ENCODE data around the gene HADHA.
"Not testable (repeated sequence)": the region's sequence is repeated elsewhere in the genome, so short reads cannot be mapped to it uniquely, and the experiment has no call there.

HADHA gene

DNA sequence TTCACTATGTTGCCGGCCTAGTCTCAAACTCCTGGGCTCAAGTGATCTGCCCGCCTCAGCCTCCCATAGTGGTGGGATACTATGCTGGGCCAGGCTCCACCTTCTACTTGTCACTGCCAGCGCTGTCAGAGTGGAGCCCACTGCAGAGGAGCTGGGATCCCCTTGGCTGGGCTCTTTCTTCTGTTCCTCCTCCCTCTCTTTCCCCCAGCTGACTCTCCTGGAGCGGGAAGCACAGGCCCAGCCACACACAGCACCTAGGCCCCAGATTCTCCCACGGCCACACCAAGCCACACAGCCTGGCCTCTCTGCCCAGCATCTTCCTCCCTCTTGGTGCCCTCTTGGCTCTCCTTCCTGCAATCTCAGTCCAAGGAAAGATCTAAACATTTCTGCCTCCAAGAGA, 75.2 kb downstream of the HADHA start:
- no peak overlapping the region for H3K27ac ChIP-seq
- TF ChIP-seq, protein P1, sequence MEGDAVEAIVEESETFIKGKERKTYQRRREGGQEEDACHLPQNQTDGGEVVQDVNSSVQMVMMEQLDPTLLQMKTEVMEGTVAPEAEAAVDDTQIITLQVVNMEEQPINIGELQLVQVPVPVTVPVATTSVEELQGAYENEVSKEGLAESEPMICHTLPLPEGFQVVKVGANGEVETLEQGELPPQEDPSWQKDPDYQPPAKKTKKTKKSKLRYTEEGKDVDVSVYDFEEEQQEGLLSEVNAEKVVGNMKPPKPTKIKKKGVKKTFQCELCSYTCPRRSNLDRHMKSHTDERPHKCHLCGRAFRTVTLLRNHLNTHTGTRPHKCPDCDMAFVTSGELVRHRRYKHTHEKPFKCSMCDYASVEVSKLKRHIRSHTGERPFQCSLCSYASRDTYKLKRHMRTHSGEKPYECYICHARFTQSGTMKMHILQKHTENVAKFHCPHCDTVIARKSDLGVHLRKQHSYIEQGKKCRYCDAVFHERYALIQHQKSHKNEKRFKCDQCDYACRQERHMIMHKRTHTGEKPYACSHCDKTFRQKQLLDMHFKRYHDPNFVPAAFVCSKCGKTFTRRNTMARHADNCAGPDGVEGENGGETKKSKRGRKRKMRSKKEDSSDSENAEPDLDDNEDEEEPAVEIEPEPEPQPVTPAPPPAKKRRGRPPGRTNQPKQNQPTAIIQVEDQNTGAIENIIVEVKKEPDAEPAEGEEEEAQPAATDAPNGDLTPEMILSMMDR (IDR thresholded peaks at IDR 0.05), result no peak
- no peak for TF ChIP-seq ZFX (IDR thresholded peaks at IDR 0.05; ENCODE audit: borderline replicate concordance)

DNA sequence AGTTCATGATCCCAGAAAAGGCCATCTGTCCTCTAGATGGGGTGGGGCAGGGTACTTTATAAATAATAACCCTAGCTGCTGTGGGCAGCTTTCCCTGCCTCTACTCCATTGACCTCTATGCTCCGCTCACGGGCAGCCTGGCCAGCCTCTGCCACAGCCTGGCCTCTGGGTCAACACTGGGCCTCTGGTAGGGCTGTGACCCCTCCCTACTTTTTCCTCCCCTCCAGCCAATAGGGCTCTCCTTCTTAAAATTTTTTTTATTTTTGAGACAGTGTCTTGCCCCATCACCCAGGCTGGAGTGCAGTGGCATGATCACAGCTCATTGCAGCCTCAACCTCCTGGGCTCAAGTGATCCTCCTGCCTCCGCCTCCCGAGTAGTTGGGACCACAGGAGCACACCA, 75.6 kb downstream of the HADHA start:
- no peak overlapping the region for H3K27ac ChIP-seq
- no peak for TF ChIP-seq ZFX (IDR thresholded peaks at IDR 0.05; ENCODE audit: borderline replicate concordance)
- TF ChIP-seq, protein P1 (IDR thresholded peaks at IDR 0.05), result no peak

DNA sequence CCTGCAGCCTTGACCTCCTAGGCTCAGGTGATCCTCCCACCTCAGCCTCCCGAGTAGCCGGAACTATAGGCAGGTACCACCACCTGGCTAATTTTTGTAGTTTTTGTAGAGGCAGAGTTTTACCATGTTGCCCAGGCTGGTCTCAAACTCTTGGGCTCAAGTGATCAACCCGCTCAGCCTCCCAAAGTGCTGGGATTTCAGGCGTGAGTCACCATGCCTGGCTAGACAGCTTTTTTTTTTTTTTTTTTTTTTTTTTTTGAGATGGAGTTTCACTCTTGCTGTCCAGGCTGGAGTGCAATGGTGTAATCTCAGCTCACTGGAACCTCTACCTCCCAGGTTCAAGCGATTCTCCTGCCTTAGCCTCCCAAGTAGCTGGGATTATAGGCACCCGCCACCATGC, 77.9 kb downstream of the HADHA start:
- H3K27ac ChIP-seq, result not testable (repeated sequence)

DNA sequence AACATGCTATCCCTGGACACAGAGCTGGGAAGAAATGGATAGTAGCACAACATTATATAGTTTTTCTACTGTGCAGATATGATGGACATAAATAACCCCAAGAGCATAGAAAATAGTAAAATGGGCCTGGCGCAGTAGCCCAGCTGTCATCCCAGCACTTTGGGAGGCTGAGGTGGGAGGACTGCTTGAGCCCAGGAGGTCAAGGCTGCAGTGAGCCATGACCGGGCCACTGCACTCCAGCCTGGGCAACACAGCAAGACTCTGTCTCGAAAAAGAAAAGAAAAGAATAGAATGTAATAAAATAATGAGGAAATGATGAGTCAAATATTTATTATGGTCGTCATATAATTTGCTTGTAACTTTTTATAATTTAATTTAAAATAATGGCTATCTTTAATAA, 79.0 kb downstream of the HADHA start:
- H3K27ac ChIP-seq, result no peak overlapping the region
- TF ChIP-seq, protein P1 (IDR thresholded peaks at IDR 0.05), result no peak
- TF ChIP-seq ZFX (IDR thresholded peaks at IDR 0.05; ENCODE audit: borderline replicate concordance), result no peak

DNA sequence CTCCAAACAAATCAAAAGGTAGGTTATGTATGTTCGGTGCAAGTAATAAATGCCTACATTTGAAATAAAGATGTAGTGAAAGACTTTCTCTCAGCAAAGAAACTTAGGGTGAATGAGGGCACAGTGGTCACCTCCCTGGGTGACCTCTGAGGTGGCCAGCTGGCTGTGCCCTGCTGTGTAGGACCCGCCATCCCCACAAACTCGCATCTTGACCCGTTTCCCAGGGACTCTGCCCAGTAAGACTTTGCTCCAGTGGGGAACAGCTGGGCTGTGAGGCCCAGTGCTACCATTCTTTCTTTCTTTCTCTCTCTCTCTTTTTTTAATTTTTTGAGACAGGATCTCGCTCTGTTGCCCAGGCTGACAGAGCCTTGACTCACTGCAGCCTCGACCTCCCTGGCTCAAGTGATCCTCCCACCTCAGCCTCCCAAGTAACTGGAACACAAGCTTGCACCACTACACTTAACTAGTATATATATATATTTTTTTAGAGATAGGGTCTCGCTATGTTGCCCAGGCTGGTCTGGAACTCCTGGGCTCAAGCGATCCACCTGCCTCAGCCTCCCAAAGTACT, 79.7 kb downstream of the HADHA start:
- no peak overlapping the region for H3K27ac ChIP-seq
- TF ChIP-seq, protein P1 (IDR thresholded peaks at IDR 0.05), result no peak
- no peak for TF ChIP-seq ZFX (IDR thresholded peaks at IDR 0.05; ENCODE audit: borderline replicate concordance)

DNA sequence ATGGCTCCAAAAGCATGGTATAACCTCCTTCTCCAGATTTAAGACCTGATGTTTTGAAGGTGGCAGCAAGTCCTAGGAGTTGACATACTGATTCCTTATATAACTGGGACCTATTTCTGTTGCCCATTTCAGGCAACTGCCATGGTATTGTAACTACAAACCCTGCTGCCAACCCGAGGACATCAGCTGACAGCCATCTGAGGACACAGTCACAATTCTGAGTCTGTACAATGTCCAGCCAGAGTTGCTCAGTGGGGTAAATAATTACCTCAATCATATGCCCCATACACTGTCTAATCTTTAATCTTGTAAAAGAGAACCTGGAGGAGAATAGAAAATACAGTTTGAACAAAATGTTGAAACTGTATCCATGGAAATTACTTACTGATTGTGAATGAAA, 80.2 kb downstream of the HADHA start:
- no peak overlapping the region for H3K27ac ChIP-seq
- TF ChIP-seq, protein P1 (IDR thresholded peaks at IDR 0.05), result no peak
- no peak for TF ChIP-seq ZFX (IDR thresholded peaks at IDR 0.05; ENCODE audit: borderline replicate concordance)

DNA sequence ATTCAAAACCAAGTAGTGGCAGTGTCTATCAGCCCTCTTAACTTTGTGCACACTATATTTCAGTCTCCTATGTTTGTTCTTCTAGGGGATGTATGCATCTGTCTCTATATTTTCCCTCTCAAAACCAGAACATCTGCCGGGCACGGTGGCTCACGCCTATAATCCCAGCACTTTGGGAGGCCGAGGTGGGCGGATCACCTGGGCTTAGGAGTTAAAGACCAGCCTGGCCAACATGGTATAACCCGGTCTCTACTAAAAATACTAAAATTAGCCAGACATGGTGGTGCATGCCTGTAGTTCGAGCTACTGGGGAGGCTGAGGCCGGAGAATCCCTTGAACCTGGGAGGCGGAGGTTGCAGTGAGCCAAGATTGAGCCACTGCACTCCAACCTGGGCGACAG, 81.5 kb downstream of the HADHA start:
- TF ChIP-seq, protein P1 (IDR thresholded peaks at IDR 0.05), result no peak
- TF ChIP-seq ZFX (IDR thresholded peaks at IDR 0.05; ENCODE audit: borderline replicate concordance), result no peak
- no peak overlapping the region for H3K27ac ChIP-seq

DNA sequence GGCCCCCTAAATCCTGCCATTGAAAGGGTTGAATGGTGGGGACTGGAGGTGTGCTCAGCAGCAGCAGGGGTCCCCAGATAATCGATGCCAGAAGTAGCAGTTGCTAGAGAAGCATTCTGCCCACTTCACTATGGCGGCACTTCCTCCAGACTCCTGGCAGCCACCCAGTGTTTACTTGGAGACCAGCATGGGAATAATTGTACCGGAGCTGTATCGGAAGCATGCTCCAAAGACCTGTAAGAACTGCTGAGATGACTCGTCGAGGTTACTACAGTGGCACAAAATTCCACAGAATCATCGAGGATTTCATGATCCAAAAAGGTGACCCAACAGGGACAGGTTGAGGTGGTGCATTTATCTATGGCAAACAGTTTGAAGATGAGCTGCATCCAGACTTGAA, 82.5 kb downstream of the HADHA start:
- no peak for TF ChIP-seq ZFX (IDR thresholded peaks at IDR 0.05; ENCODE audit: borderline replicate concordance)
- TF ChIP-seq, protein P1 (IDR thresholded peaks at IDR 0.05), result no peak
- H3K27ac ChIP-seq, result no peak overlapping the region

Measured in 22Rv1 (cell line).